GM12892 (cell line): ENCODE data around the gene FKRP.
"Not testable (repeated sequence)": the region's sequence is repeated elsewhere in the genome, so short reads cannot be mapped to it uniquely, and the experiment has no call there.

ENCODE experiments used
- POLR2A ChIP-seq: IDR thresholded peaks from 2 replicates; pipeline ENCODE4 v1.6.1; 2011; ENCODE audit warnings: low read depth, low read length, control low read depth
- TAF1 ChIP-seq: IDR thresholded peaks from 2 replicates; pipeline ENCODE4 v1.6.1; 2011; ENCODE audit warnings: low read depth, mild to moderate bottlenecking, control low read depth, low read length, borderline replicate concordance

DNA sequence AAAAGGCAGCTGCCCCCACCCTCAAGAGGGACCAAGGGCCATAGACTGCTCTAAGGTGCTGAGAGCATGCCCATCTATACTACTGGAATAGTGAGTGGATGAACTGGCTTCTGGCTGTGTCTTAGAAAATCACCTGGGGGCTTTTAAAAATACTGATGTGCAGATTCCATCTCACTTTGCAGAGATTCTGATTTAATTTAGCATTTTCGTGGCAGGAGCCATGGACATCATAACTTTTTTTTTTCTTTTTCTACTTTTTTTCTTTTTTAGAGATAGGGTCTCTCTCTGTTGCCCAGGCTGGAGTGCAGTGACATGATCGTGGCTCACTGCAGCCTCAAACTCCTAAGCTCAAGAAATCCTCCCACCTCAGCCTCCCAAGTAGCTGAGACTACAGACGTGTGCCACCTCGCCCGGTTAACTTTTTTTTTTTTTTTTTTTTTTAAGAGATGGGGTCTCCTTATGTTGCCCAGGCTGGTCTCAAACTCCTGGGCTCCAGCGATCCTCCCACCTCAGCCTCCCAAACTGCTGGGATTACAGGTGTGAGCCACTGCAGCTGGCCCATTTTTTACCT is 33.0 kb upstream of the FKRP start:
- TF ChIP-seq POLR2A, TAF1: not testable (repeated sequence)
